Ectodermal cell (in vitro differentiated cells): ENCODE results near the gene ETV7.

Source experiments
- H3K27ac ChIP-seq: 2 replicates; pipeline ENCODE4 v1.7.0; 2013; ENCODE audit warnings: mild to moderate bottlenecking, low read depth, low read length; ENCODE audit not compliant: insufficient read depth, poor library complexity, severe bottlenecking
- H3K27me3 ChIP-seq: 2 replicates; pipeline ENCODE4 v1.7.0; 2013; ENCODE audit warnings: mild to moderate bottlenecking, low read length; ENCODE audit not compliant: insufficient read depth, control insufficient read depth, poor library complexity, severe bottlenecking
- H3K36me3 ChIP-seq: one replicate; pipeline ENCODE4 v1.7.0; 2013; ENCODE audit warnings: low read length; ENCODE audit not compliant: control insufficient read depth, insufficient read depth
- H3K4me1 ChIP-seq: one replicate; pipeline ENCODE4 v1.7.0; 2013; ENCODE audit warnings: low read length; ENCODE audit not compliant: control insufficient read depth, insufficient read depth
- H3K4me3 ChIP-seq: 2 replicates; pipeline ENCODE4 v1.7.0; 2013; ENCODE audit warnings: low read depth, low read length, control low read depth; ENCODE audit not compliant: insufficient read depth
- H3K9me3 ChIP-seq: 2 replicates; pipeline ENCODE4 v1.7.0; 2013; ENCODE audit warnings: mild to moderate bottlenecking, low read length, moderate library complexity; ENCODE audit not compliant: control insufficient read depth
- WGBS, 2 experiments: methylation state at CpG; one replicate each; pipeline ENCODE4 v1.1.7; 2013; ENCODE audit warnings: missing lambda C conversion rate in 2 of 2; 5-methylcytosine and 5-hydroxymethylcytosine counted together

The ETV7 gene

DNA sequence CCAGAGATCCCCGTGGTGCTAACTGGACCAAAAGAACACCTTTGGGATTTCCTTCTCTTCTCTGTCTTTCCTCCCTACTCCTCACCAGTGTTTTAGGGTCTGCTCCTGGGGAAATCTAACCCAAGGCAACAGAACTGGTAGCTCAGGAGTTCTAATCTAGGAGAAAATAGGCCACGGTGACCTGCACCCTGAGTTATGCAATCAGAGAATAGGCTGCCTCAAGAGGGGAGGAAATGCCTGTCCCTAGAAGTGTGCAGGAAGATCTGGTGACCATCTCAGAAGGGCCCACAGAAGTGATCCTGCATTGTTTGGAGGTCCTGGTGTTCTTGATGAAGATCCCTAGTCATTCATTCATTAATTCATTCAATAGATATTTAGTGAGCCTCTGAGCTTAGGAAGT lies 3.4 kb downstream of the ETV7 start:
- Histone ChIP-seq H3K9me3 (no peaks in the 10 kb centered on the region), H3K27ac (no peak overlapping the region), H3K4me3 (no peak overlapping the region), H3K27me3 (peaks cover 40% of the 10 kb centered on the region), H3K4me1 (peaks cover 12% of the 10 kb centered on the region), H3K36me3 (no peaks in the 10 kb centered on the region)
- WGBS, 2 experiments, result 88 to 93% methylated on average over 2 of the region's 2 CpGs

DNA sequence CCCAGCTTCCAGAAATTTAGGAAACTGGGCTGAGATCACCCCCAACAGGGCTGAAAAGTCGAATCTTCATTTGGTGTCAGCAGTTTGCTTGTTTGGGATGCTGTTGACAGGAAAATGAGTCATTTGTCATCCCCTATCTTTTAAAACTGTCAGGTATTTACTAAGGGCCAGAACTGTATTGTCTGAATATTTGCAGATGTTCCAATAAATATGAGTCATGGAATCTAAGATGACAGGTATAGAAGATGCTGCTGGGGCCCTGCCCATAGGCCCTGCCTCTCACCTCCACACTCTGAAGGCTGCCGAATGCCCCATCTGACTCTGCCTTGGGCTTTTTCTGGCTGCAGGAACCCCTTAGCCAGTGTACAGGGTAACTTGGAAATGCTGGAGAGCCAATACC lies 3.9 kb downstream of the ETV7 start:
- Histone ChIP-seq H3K4me1 (peaks cover 12% of the 10 kb centered on the region), H3K36me3 (no peaks in the 10 kb centered on the region), H3K27ac (no peak overlapping the region), H3K9me3 (no peaks in the 10 kb centered on the region), H3K27me3 (peaks cover 35% of the 10 kb centered on the region), H3K4me3 (no peak overlapping the region)
- WGBS, 2 experiments, result 91 to 95% methylated on average over 2 of the region's 2 CpGs

DNA sequence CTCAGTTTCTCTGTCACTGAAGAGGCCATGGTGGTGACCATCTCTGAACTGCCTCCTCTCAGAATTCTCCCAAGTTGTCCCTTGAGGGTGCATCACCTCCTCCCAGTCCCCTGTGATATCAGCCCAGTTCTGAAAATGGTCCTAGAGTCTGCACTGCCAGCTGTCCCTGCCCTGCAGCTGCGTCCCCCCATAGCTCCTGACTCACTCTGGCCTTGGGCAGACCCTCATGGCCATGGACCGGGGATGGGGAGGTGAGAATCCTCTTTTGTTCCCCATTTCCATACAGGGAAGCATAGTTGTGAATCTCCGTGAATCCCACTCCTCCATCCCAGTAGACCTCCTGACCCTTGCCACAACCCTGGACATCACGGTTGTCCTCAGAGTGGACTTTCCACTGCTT lies 4.5 kb downstream of the ETV7 start:
- H3K4me3 ChIP-seq, result no peak overlapping the region
- H3K9me3 ChIP-seq, result no peaks in the 10 kb centered on the region
- H3K36me3 ChIP-seq, result no peaks in the 10 kb centered on the region
- 71 to 73% methylated on average over 4 of the region's 4 CpGs for WGBS, 2 experiments
- H3K27me3 ChIP-seq, result peaks cover 29% of the 10 kb centered on the region
- no peak overlapping the region for H3K27ac ChIP-seq
- peaks cover 8% of the 10 kb centered on the region for H3K4me1 ChIP-seq

DNA sequence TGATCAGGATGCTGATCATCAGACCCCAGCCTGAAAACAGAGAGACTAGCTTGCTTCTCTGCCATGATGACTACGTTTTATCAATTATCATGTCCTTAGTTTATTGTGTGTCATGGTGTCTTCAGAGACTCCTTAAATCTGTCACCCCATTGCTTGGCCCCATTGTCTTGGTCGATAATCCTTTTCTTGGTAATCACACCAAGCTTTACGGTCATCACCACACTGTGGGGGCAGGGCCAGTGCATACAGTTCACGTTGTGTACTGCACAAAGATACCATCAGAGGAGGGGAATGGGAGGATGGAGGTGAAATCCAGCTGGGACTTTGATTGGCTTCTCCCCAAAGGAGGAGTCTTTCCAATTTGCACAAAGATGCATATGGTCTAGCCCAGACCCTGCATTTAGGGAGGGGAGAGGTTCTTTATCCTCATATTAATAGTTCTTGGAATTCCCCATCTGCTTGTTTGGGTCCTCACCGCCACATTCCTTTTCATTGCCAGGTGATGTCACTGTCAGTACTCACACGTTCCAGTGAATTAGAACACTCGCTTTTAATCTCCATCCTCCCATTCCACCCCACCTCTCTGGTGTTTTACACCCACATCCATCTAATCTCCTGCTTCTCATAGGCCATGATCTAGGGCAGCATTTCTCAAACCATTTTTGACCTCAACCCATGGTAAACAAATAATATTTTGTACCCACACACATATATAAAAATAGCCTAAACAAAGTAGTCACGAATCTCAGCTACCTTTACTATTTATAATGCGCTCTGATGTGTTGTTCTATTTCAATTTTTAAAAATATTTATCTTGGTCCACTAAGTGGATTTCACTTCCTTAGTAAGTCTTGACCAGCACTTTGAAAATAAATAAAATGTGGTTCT lies 5.7 kb downstream of the ETV7 start:
- Histone ChIP-seq H3K27me3 (peaks cover 16% of the 10 kb centered on the region), H3K27ac (no peak overlapping the region), H3K4me3 (no peak overlapping the region), H3K36me3 (no peaks in the 10 kb centered on the region), H3K4me1 (no peaks in the 10 kb centered on the region), H3K9me3 (no peaks in the 10 kb centered on the region)
- WGBS, 2 experiments, result 85 to 87% methylated on average over 8 to 9 of the region's 9 CpGs

DNA sequence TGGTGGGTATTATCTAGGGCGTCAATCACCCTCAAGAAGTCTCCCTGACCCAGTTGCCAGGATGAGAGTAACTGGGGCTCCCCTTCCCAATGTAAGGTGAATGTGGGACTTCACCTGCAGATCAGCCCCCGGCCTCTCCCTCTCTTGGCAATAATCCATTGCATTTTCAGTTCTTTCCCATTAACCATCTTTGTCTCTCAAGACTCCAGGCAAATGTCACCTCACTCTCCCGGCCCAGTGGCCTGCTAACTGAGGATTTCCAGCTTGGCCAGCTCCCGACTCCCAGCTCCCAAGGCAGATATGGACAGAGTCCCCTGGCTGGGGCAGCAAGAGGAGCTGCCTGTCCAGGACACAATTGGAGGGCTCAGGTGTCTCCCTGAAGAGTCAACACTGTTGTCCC lies 7.3 kb downstream of the ETV7 start:
- WGBS, 2 experiments, result 92 to 93% methylated on average over 4 of the region's 4 CpGs
- H3K36me3 ChIP-seq, result no peaks in the 10 kb centered on the region
- H3K9me3 ChIP-seq, result no peaks in the 10 kb centered on the region
- no peak overlapping the region for H3K4me3 ChIP-seq
- H3K27me3 ChIP-seq, result peaks cover under 1% of the 10 kb centered on the region
- H3K27ac ChIP-seq, result no peak overlapping the region
- H3K4me1 ChIP-seq, result no peaks in the 10 kb centered on the region

DNA sequence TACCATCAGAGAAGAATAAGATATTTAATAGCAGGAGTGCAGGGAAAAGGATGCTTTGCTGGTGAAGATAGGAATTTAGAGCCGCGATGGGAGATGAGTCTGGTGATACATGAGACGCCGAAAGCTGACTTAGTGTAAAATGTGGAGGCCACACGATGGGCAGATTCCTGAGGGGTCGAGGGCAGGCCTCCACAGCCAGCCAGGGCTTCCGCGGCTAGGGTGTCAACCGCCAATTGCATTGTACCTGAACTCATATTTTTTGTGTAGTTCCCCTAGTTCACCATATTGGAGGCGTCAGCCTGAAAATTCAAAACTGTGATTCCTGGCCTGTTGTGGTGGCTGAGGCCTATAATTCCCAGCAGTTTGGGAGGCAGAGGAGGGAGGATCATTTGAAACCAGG lies 8.5 kb downstream of the ETV7 start:
- H3K27ac ChIP-seq, result no peak overlapping the region
- WGBS, 2 experiments, result 95% methylated on average over 10 of the region's 10 CpGs
- H3K27me3 ChIP-seq, result no peaks in the 10 kb centered on the region
- no peaks in the 10 kb centered on the region for H3K36me3 ChIP-seq
- no peak overlapping the region for H3K4me3 ChIP-seq
- no peaks in the 10 kb centered on the region for H3K9me3 ChIP-seq
- no peaks in the 10 kb centered on the region for H3K4me1 ChIP-seq

DNA sequence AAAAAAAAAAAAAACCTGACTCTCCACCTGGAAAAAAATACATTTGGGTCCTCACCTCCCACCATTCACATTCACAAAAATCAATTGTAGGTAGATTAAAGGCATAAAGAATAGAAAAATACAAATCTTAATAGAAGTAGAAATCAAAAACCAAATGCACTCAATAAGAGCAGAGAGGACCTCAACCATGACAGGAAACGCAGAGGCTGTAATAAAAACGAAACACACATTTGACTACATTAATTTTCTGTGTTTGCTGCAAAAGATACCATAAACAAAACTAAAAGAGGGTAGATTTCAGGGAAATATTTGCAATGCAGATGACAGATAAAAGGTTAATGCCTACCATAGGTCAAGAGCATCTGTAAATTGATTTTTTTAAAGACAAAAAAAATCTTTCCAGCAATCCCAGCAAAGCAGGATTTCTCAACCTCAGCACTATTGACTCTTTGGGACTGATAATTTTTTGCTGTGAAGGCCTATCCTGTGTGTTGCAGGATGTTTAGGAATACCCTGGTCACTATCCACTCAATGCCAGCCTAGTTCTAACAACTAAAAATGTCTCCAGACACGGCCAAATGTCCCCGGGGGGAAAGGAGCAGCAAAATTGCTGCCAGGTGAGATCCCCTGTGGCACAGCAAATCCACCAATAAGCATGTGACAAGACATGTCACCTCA lies 9.1 kb downstream of the ETV7 start:
- Histone ChIP-seq H3K27ac (no peak overlapping the region), H3K27me3 (no peaks in the 10 kb centered on the region), H3K4me1 (no peaks in the 10 kb centered on the region), H3K4me3 (no peak overlapping the region), H3K9me3 (no peaks in the 10 kb centered on the region), H3K36me3 (no peaks in the 10 kb centered on the region)
- 90 to 92% methylated on average over 4 of the region's 4 CpGs for WGBS, 2 experiments

DNA sequence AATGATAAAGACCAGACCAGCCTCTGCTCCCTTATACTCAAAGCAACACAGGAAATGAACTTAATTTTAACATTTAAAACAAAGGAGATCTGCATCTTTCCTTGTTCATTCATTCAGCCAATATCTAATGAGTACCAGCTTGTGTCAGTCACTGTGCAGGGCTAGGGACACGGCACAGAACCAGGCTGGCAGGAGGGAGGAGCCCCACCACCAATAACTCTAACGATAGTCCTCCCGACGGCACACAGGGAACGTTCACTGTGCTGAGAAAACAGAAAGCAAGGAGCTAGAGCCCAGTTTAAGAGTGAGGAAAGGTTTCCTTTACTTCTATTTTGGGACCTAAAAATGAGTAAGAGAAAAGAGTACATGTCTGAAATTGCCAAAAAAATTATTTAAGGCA lies 9.9 kb downstream of the ETV7 start:
- H3K27ac ChIP-seq, result no peak overlapping the region
- no peaks in the 10 kb centered on the region for H3K9me3 ChIP-seq
- 81 to 86% methylated on average over 5 of the region's 5 CpGs for WGBS, 2 experiments
- H3K4me1 ChIP-seq, result no peaks in the 10 kb centered on the region
- H3K27me3 ChIP-seq, result no peaks in the 10 kb centered on the region
- no peak overlapping the region for H3K4me3 ChIP-seq
- H3K36me3 ChIP-seq, result no peaks in the 10 kb centered on the region

DNA sequence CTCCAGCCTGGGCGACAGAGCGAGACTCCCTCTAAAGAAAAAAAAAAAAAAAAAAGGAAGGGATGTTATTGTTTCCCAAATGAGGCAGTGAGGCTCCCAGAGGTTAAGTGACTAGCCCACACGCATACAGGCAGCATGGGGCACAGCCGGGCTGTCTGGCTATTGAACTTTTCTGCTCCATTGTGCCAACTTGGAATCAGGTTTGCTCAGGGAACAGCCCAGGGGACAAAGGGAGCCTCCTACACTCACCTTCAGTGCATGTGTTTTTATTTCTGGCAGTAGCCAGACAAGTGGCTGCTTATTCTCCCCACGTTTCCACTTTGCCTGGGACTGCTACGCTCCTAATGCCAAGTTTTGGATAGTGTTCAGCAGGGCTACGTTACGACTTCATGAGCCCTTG lies 10.7 kb downstream of the ETV7 start:
- H3K4me1 ChIP-seq, result no peaks in the 10 kb centered on the region
- H3K27me3 ChIP-seq, result no peaks in the 10 kb centered on the region
- H3K27ac ChIP-seq, result no peak overlapping the region
- H3K36me3 ChIP-seq, result no peaks in the 10 kb centered on the region
- H3K4me3 ChIP-seq, result no peak overlapping the region
- H3K9me3 ChIP-seq, result no peaks in the 10 kb centered on the region
- 62 to 64% methylated on average over 8 of the region's 8 CpGs for WGBS, 2 experiments

DNA sequence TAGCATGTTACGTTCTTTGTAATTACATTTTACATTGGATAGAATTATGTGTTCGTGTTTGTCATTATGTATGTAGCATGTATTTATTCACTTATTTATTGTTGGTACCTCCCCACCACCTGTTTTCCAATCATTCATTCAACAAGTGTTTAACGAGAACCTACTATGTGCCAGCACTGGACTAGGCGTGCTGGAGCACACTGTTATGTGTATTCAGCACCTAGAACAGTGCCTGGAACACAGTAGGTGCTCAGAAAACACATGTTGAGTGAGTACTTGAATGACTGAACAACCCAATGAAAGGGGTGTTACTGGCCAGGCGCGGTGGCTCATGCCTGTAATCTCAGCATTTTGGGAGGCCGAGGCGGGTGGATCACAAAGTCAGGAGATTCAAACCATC lies 11.3 kb downstream of the ETV7 start:
- Histone ChIP-seq H3K4me3 (no peak overlapping the region), H3K27ac (no peak overlapping the region), H3K36me3 (no peaks in the 10 kb centered on the region), H3K27me3 (no peaks in the 10 kb centered on the region), H3K4me1 (no peaks in the 10 kb centered on the region), H3K9me3 (no peaks in the 10 kb centered on the region)
- 94% methylated on average over 6 to 8 of the region's 8 CpGs for WGBS, 2 experiments
